Lower leg skin (tissue), 3 donors: Measurements from ENCODE around the gene RPP40.

Source experiments
- POLR2A ChIP-seq, 2 donors: fragments of 450-650 bp; IDR thresholded peaks; one replicate each; pipeline ENCODE4 v1.6.1; 2016 to 2017; ENCODE audit warnings: antibody characterized with exemption in 2 of 2, mild to moderate bottlenecking in 1 of 2, moderate library complexity in 1 of 2
- TF ChIP-seq, protein P1 (sequence below), 3 donors: fragments of 450-650 bp; IDR thresholded peaks; one replicate each; pipeline ENCODE4 v1.5.1; 2016; ENCODE audit warnings: antibody characterized with exemption in 3 of 3, mild to moderate bottlenecking in 3 of 3, moderate library complexity in 2 of 3

DNA sequence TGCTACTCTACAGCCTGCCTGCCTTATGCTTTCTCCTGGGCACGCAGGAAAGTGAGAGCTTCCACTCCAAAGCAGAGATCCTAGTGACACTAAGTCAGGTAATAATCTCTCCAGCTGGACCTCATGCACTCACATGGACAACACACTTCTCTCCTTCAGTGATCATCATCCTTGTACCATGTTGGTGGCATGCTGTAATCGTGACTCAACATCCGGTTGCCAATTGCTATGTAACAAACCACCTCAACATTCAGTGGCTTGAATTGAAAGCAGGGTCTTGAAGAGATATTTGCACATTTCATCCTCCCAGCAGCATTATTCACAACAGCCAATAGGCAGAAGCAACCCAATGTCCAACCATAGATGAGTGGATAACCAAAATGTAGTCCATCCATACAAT is 41.0 kb upstream of the RPP40 start:
- no peak for TF ChIP-seq POLR2A (IDR thresholded peaks at IDR 0.05)
- TF ChIP-seq, protein P1, sequence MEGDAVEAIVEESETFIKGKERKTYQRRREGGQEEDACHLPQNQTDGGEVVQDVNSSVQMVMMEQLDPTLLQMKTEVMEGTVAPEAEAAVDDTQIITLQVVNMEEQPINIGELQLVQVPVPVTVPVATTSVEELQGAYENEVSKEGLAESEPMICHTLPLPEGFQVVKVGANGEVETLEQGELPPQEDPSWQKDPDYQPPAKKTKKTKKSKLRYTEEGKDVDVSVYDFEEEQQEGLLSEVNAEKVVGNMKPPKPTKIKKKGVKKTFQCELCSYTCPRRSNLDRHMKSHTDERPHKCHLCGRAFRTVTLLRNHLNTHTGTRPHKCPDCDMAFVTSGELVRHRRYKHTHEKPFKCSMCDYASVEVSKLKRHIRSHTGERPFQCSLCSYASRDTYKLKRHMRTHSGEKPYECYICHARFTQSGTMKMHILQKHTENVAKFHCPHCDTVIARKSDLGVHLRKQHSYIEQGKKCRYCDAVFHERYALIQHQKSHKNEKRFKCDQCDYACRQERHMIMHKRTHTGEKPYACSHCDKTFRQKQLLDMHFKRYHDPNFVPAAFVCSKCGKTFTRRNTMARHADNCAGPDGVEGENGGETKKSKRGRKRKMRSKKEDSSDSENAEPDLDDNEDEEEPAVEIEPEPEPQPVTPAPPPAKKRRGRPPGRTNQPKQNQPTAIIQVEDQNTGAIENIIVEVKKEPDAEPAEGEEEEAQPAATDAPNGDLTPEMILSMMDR (IDR thresholded peaks at IDR 0.05) = no peak
